Prostate gland (tissue), 2 donors: ENCODE data around the gene FKBP6. TPM values are rescaled to one million over a fixed set of nuclear protein-coding genes. Genes with fewer than 3 reads are reported as not detected.
"Not testable (repeated sequence)": the region's sequence is repeated elsewhere in the genome, so short reads cannot be mapped to it uniquely, and the experiment has no call there.

Experiments
- DNase-seq: peaks from one replicate; pipeline ENCODE4 v3.0.0-alpha.2; 2019; ENCODE audit warnings: low spot score
- H3K27ac ChIP-seq, 2 donors: fragments of 200-600 bp; sonication (generic); 2 replicates each; pipeline ENCODE4 v1.5.1; 2017 to 2019
- H3K27me3 ChIP-seq: fragments of 200-600 bp; sonication (generic); replicated peaks from 2 replicates; pipeline ENCODE4 v1.5.1; 2019; ENCODE audit not compliant: insufficient read depth
- H3K36me3 ChIP-seq, 2 donors: fragments of 200-600 bp; sonication (generic); 1 replicate in 1 of 2; 2 replicates in 1 of 2; pipeline versions ENCODE4 v1.5.1 to v1.8.1; 2017 to 2019
- H3K4me1 ChIP-seq: fragments of 200-600 bp; sonication (generic); replicated peaks from 2 replicates; pipeline ENCODE4 v1.5.1; 2019
- H3K4me3 ChIP-seq, 2 donors: fragments of 200-600 bp; sonication (generic); 2 replicates each; pipeline ENCODE4 v1.5.1; 2017 to 2019
- H3K9me3 ChIP-seq: fragments of 200-600 bp; sonication (generic); 2 replicates; pipeline ENCODE4 v1.5.1; 2017
- CTCF ChIP-seq, 4 experiments: fragments of 200-600 bp in 2 of 4; fragments of 450-650 bp in 2 of 4; sonication (generic) in 2 of 4; IDR thresholded peaks; 1 replicate in 3 of 4; 2 replicates in 1 of 4; pipeline ENCODE4 v1.5.1; 2016 to 2019; ENCODE audit warnings: antibody characterized with exemption in 4 of 4, mild to moderate bottlenecking in 2 of 4, moderate library complexity in 2 of 4
- POLR2A ChIP-seq: fragments of 450-650 bp; IDR thresholded peaks from one replicate; pipeline ENCODE4 v1.6.1; 2016; ENCODE audit warnings: antibody characterized with exemption, mild to moderate bottlenecking
- POLR2AphosphoS5 ChIP-seq: sonication (generic); formaldehyde crosslinking; IDR thresholded peaks from one replicate; pipeline ENCODE4 v1.6.1; 2017; ENCODE audit warnings: antibody characterized with exemption
- WGBS: methylation state at CpG from one replicate; pipeline ENCODE4 v1.1.5; 2018; 5-methylcytosine and 5-hydroxymethylcytosine counted together
- intact Hi-C: fragments of 100-400 bp; cut with DNase I; formaldehyde crosslinking; loops from one replicate; pipeline ENCODE4 v1.14.2; 2022
- total RNA-seq, 2 donors: library from RNA; depleted of rRNA; stranded (reverse); fragments of >200 nt; gene quantifications; one replicate each; pipeline ENCODE4 v1.1.0, GENCODE V29; 2016

The FKBP6 gene
- total RNA-seq, 2 donors from 2014 or later, result 16.5 TPM; not detected in 1

GRCh38 chr7:73369622-73370021 lies 41.7 kb downstream of the FKBP6 start:
- Histone ChIP-seq H3K4me3 (no peak overlapping the region), H3K4me1 (no peaks in the 10 kb centered on the region), H3K9me3 (no peaks in the 10 kb centered on the region), H3K36me3 (no peaks in the 10 kb centered on the region), H3K27me3 (no peaks in the 10 kb centered on the region), H3K27ac (no peak overlapping the region)
- WGBS, result 91% methylated on average over 9 of the region's 9 CpGs
- TF ChIP-seq POLR2AphosphoS5, result no peak
- TF ChIP-seq POLR2A, result no peak
- TF ChIP-seq CTCF (IDR thresholded peaks at IDR 0.05), result no peak
- intact Hi-C loops, result no loop called here
- no peak for DNase-seq

- no peaks in the 10 kb centered on the region for H3K36me3 ChIP-seq
- no peaks in the 10 kb centered on the region for H3K4me1 ChIP-seq
- H3K27ac ChIP-seq, result no peak overlapping the region
- H3K4me3 ChIP-seq, result no peak overlapping the region
- no peak for TF ChIP-seq POLR2A
- TF ChIP-seq CTCF (IDR thresholded peaks at IDR 0.05), result no peak
- TF ChIP-seq POLR2AphosphoS5, result no peak
- whole genome bisulfite sequencing, result 86% methylated on average over 13 of the region's 13 CpGs
- H3K27me3 ChIP-seq, result no peaks in the 10 kb centered on the region
- intact Hi-C loops, result no loop called here
- no peaks in the 10 kb centered on the region for H3K9me3 ChIP-seq
- DNase-seq, result no peak
Observed at GRCh38 chr7:73373741-73374140, 45.8 kb downstream of the FKBP6 start.

GRCh38 chr7:73376262-73376661 lies 48.3 kb downstream of the FKBP6 start:
- WGBS, result 84% methylated on average over 4 of the region's 4 CpGs
- H3K4me1 ChIP-seq, H3K27ac ChIP-seq, H3K9me3 ChIP-seq, intact Hi-C loops, H3K36me3 ChIP-seq, H3K4me3 ChIP-seq, H3K27me3 ChIP-seq, DNase-seq: not testable (repeated sequence)

- no peak for DNase-seq
- Histone ChIP-seq H3K4me1 (no peaks in the 10 kb centered on the region), H3K9me3 (no peaks in the 10 kb centered on the region), H3K27me3 (no peaks in the 10 kb centered on the region), H3K27ac (no peak overlapping the region), H3K4me3 (no peak overlapping the region), H3K36me3 (no peaks in the 10 kb centered on the region)
- intact Hi-C loops, result no loop called here
- TF ChIP-seq POLR2AphosphoS5 (no peak), POLR2A (no peak), CTCF (IDR thresholded peaks at IDR 0.05) (no peak)
- 89% methylated on average over 20 of the region's 20 CpGs for WGBS
Observed at GRCh38 chr7:73376671-73377412, 48.9 kb downstream of the FKBP6 start.

- WGBS, result 7% methylated on average over 68 of the region's 68 CpGs
- DNase-seq, H3K4me3 ChIP-seq, H3K4me1 ChIP-seq, H3K9me3 ChIP-seq, H3K36me3 ChIP-seq, H3K27me3 ChIP-seq, intact Hi-C loops, H3K27ac ChIP-seq: not testable (repeated sequence)
Observed at GRCh38 chr7:73377413-73378200, 49.6 kb downstream of the FKBP6 start.
